Measurements from ENCODE around the gene ANKLE2. TPM values are rescaled to one million over a fixed set of nuclear protein-coding genes. Genes with fewer than 3 reads are reported as not detected.

ANKLE2 gene
- polyA plus RNA-seq, 2 of the 4 experiments (the other 2 are of a cell fraction), result 70.7 to 103 TPM

GRCh38 chr12:132711080-132711843, 50.4 kb downstream of the ANKLE2 start:
- TF ChIP-seq E2F6 (IDR thresholded peaks at IDR 0.05; ENCODE audit: borderline replicate concordance, low read depth) (peak; percentile 54), BCL3 (IDR thresholded peaks at IDR 0.05) (peak; percentile 1; the same call in 1 of the 3 replicates), ATOH8 (CRISPR knock-in tag; IDR thresholded peaks at IDR 0.05; ENCODE audit: low read depth) (no peak)
- FAIRE-seq (no peak), ATAC-seq (peak; percentile 18 to 49), DNase-seq (ENCODE audit: low read depth in 1 of 2, low spot score in 1 of 2) (no peak)
- ChIA-PET POLR2A (interaction anchor here (1.1 kb wide), 1 partner anchor 9 kb away, joined by 3 read pairs; no protein-coding TSS in a partner anchor), CTCF (interaction anchor here (1.5 kb wide), 1 partner anchor 8 kb away, joined by 3 read pairs; no protein-coding TSS in a partner anchor)
- 18% methylated on average over 24 of the region's 59 CpGs for WGBS (ENCODE audit: missing lambda C conversion rate)
- Histone ChIP-seq H3K4me2 (peak overlapping the region; percentile 82), H3K9me3 (peaks cover 9% of the 10 kb centered on the region; the same call in 2 of the 3 replicates), H3K27ac (peak overlapping the region; percentile 92 to 95), H3K4me1 (no peaks in the 10 kb centered on the region), H3K4me3 (peak overlapping the region; percentile 93)

- TF ChIP-seq POLR2A (IDR thresholded peaks at IDR 0.05; ENCODE audit: low read length) (peak; percentile 96), MYC (IDR thresholded peaks at IDR 0.05; ENCODE audit: borderline replicate concordance, low read length) (peak; percentile 78; the same call in 1 of the 2 replicates), E2F6 (IDR thresholded peaks at IDR 0.05; ENCODE audit: borderline replicate concordance, low read depth) (peak; percentile 96), RFX5 (IDR thresholded peaks at IDR 0.05) (peak; percentile 49; the same call in 1 of the 2 replicates), NPAS2 (CRISPR knock-in tag; IDR thresholded peaks at IDR 0.05; ENCODE audit: borderline replicate concordance) (no peak), MAX (IDR thresholded peaks at IDR 0.05) (peak; percentile 99), HOXB5 (CRISPR knock-in tag; IDR thresholded peaks at IDR 0.05) (no peak), CHD2 (IDR thresholded peaks at IDR 0.05; ENCODE audit: low read length, partially characterized antibody) (peak; percentile 69), BCL3 (IDR thresholded peaks at IDR 0.05) (peak; percentile 93), TFCP2L1 (CRISPR knock-in tag; IDR thresholded peaks at IDR 0.05) (peak; percentile 77; the same call in 1 of the 2 replicates), CBX8 (IDR thresholded peaks at IDR 0.05) (no peak), RAD21 (conservative IDR thresholded peaks at IDR 0.05 in 1 of 2, IDR thresholded peaks at IDR 0.05 in 1 of 2) (no peak), PHF8 (IDR thresholded peaks at IDR 0.05; ENCODE audit: borderline replicate concordance, low read depth) (peak; percentile 52; the same call in 1 of the 2 replicates), NFE2L2 (conservative IDR thresholded peaks at IDR 0.05; ENCODE audit: low read length) (no peak), HOXB13 (CRISPR knock-in tag; IDR thresholded peaks at IDR 0.05; ENCODE audit: low read depth) (peak; percentile 28; the same call in 1 of the 2 replicates), JUN (IDR thresholded peaks at IDR 0.05) (peak; percentile 77 to 91), GATA3 (IDR thresholded peaks at IDR 0.05; ENCODE audit: borderline replicate concordance) (peak; percentile 61; the same call in 1 of the 2 replicates), KDM5A (IDR thresholded peaks at IDR 0.05) (no peak), PBX3 (IDR thresholded peaks at IDR 0.05) (no peak; the same call in 1 of the 2 replicates), CBX2 (IDR thresholded peaks at IDR 0.05; ENCODE audit: borderline replicate concordance, low read depth) (no peak), ESRRA (IDR thresholded peaks at IDR 0.05; ENCODE audit: borderline replicate concordance, low read length) (no peak), REST (IDR thresholded peaks at IDR 0.05) (peak; percentile 62)
- peak within 1 kb of the TSS; percentile 93 for H3K4me3 ChIP-seq
- peak within 1 kb of the TSS; percentile 82 for H3K4me2 ChIP-seq
- POLR2A ChIA-PET, result interaction anchor here (1.1 kb wide), 1 partner anchor 9 kb away, joined by 3 read pairs; no protein-coding TSS in a partner anchor
- peak; percentile 91 to 96 for ATAC-seq
- 1% methylated on average over 42 of the region's 94 CpGs for WGBS (ENCODE audit: missing lambda C conversion rate)
- peak within 1 kb of the TSS; percentile 92 to 95 for H3K27ac ChIP-seq
- no peaks in the 10 kb centered on the region for H3K4me1 ChIP-seq
- peak; percentile 79 to 90 for DNase-seq (ENCODE audit: low read depth in 1 of 2, low spot score in 1 of 2)
- peaks cover 9% of the 10 kb centered on the region; the same call in 2 of the 3 replicates for H3K9me3 ChIP-seq
- CTCF ChIA-PET, result interaction anchor here (0.7 to 1.5 kb wide), 2 partner anchors 9 to 78 kb away, joined by 3 read pairs; no protein-coding TSS in a partner anchor
- no peak for FAIRE-seq
Measured at GRCh38 chr12:132710405-132711079, 51.1 kb downstream of the ANKLE2 start, which contains the start of gene PGAM5. TSS of gene PGAM5 (plus strand) at chr12:132710842. CDS start at chr12:132710877, 35 bp downstream.

Measured in A549 (cell line).